A204.1 (cell line): ENCODE results near the gene LZTS2.

ENCODE experiments used
- FAIRE-seq: peaks from 2 replicates; lab custom pipeline; 2012; peaks lifted over from hg19 to GRCh38; lab: Jason Lieb, UNC

Gene LZTS2

DNA sequence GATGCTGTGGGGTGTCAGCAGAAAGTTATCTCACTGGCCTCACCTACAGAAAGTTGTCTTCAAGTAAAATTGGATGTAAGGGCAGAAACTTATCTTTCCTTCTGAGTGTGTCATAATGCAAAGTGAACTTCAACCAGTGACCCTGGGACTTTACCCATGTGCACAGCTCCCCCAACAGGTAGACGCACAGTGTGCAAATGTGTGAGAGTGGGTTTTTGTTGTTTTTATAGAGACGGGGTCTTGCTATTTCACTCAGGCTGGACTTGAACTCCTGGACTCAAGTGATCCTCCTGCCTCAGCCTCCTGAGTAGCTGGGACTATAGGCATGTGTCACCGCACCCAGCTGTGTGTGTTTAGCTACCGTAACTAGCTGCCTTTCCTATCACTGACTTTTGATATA, 55.8 kb downstream of the LZTS2 start:
- no peak for FAIRE-seq

DNA sequence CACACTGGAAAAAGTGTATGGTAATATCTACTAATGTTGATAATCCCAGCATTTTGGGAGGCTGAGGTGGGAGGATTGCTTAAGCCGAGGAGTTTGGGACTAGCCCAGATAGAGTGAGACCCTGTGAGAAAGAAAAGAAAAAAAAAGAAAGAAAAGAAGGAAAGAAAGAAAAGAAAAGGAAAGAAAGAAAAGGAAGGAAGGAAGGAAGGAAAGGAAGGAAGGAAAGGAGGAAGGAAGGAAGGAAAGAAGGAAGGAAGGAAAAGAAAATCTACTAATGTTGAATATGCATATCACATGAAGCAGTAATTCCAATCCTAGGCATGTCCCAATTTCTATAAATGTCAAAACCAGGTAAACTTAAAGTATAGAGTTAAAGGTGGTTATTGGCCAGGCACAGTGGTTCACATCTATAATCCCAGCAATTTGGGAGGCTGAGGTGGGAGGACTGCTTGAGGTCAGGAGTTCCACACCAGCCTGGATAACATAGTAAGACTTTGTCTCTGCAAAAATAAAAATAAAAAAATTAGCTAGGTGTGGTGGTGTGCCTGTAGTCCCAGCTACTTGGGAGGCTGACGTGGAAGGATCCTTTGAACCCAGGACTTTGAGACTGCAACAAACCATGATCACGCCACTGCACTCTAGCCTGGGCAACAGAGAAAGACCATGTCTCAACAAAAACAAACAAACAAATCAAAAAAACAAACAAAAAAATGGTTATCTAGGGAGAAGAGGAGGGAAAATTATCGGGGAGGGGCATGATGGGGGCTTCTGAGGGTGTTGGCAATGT, 57.0 kb downstream of the LZTS2 start:
- FAIRE-seq = no peak
